Heart left ventricle (tissue), 16 donors: Measurements from ENCODE around the gene EPB41. TPM values are rescaled to one million over a fixed set of nuclear protein-coding genes. Genes with fewer than 3 reads are reported as not detected.
"Not testable (repeated sequence)": the region's sequence is repeated elsewhere in the genome, so short reads cannot be mapped to it uniquely, and the experiment has no call there.

Experiments used
- ATAC-seq, 4 donors: fragments of 200-7000 bp; cut with Tn5 transposase; one replicate each; pipeline ENCODE4 v1.9.1; 2020 to 2022; ENCODE audit warnings: moderate library complexity in 4 of 4, mild to moderate bottlenecking in 3 of 4, moderate number of reproducible peaks in 1 of 4
- DNase-seq, 5 donors: peaks; one replicate each; pipeline ENCODE4 v3.0.0-alpha.2; 2020
- H3K27ac ChIP-seq, 12 donors: fragments of 200-600 bp; sonication (generic) in 4 of 12; one replicate each; pipeline versions ENCODE4 v1.5.0 to v1.8.0; 2016 to 2022; ENCODE audit warnings: mild to moderate bottlenecking in 2 of 12
- H3K27me3 ChIP-seq, 9 donors: fragments of 200-600 bp; sonication (generic) in 2 of 9; one replicate each; pipeline versions ENCODE4 v1.5.1 to v1.8.0; 2016 to 2022; ENCODE audit warnings: mild to moderate bottlenecking in 3 of 9
- H3K36me3 ChIP-seq, 9 donors: fragments of 200-600 bp; sonication (generic) in 2 of 9; one replicate each; pipeline versions ENCODE4 v1.5.0 to v1.8.0; 2018 to 2022; ENCODE audit warnings: mild to moderate bottlenecking in 2 of 9
- H3K4me1 ChIP-seq, 12 donors: fragments of 200-600 bp; sonication (generic) in 4 of 12; one replicate each; pipeline versions ENCODE4 v1.5.0 to v1.8.0; 2016 to 2022; ENCODE audit warnings: mild to moderate bottlenecking in 3 of 12
- H3K4me3 ChIP-seq, 12 donors: fragments of 200-600 bp; sonication (generic) in 4 of 12; one replicate each; pipeline versions ENCODE4 v1.5.0 to v1.8.0; 2017 to 2022; ENCODE audit warnings: mild to moderate bottlenecking in 9 of 12, moderate library complexity in 4 of 12
- H3K9me3 ChIP-seq, 12 donors: fragments of 200-600 bp; sonication (generic) in 4 of 12; one replicate each; pipeline versions ENCODE4 v1.5.0 to v1.8.0; 2016 to 2022; ENCODE audit warnings: mild to moderate bottlenecking in 1 of 12
- POLR2A ChIP-seq, 2 donors: fragments of 450-650 bp; IDR thresholded peaks; one replicate each; pipeline ENCODE4 v1.6.1; 2017; ENCODE audit warnings: antibody characterized with exemption in 2 of 2, mild to moderate bottlenecking in 2 of 2, moderate library complexity in 2 of 2
- WGBS, 4 donors: extraction: QIAGEN DNeasy Blood & Tissue Kit in 2 of 4; methylation state at CpG; one replicate each; pipeline versions ENCODE4 v1.1.5 to v1.1.7; 2013 to 2018; 5-methylcytosine and 5-hydroxymethylcytosine counted together
- intact Hi-C, 10 donors: fragments of 100-400 bp; cut with DNase I; formaldehyde crosslinking; loops; one replicate each; pipeline versions ENCODE4 v1.11.1 to v1.14.2; 2022
- polyA plus RNA-seq, 2 donors: library from polyadenylated mRNA; stranded (reverse); fragments of 200-250 nt; gene quantifications; one replicate each; pipeline ENCODE4 v1.2.3, GENCODE V29; 2013
- total RNA-seq, 9 donors: library from RNA; depleted of rRNA in 2 of 9; stranded (reverse); fragments of >200 nt in 2 of 9; fragmentation: NEBNext Ultra II Directional in 3 of 9; extraction: Animal tissue kit (Norgen Biotek cat#: 25700) in 3 of 9; gene quantifications; one replicate each; pipeline versions ENCODE4 v1.1.0 to v1.2.4, GENCODE V29; 2016 to 2023
- TF ChIP-seq, protein P1 (sequence below), 12 donors: fragments of 200-600 bp; sonication (generic) in 4 of 12; IDR thresholded peaks; one replicate each; pipeline versions ENCODE4 v1.5.0 to v1.8.0; 2018 to 2022; ENCODE audit warnings: antibody characterized with exemption in 12 of 12, mild to moderate bottlenecking in 5 of 12
- donor health status: ischemic (EF 13 %, LVEDD 7.1; RV severe dilation, severe dysfunction).
- donor health status: healthy with polysubstance abuse.
- donor health status: DM: no; HTN: yes; CAD: no.
- donor health status: DM: no; HTN: no; CAD: no.
- donor health status: ischemic (EF 25% LVEDD 6.9; RV normal size, moderate dysfunction).
- donor health status: ischemic (EF 25% LVEDD 5.7; RV mildly dilated, moderate dysfunction).
- donor health status: healthy.
- donor health status: DM: yes; HTN: yes; CAD: no.
- donor health status: ischemic (EF 35%, LVEDD 5.7; RV mildly dilated, moderate dysfunction).
- donor health status: nonischemic (EF 11% LVEDD 7.7; RV severe dilation, severe dysfunction).
- donor health status: DM: yes; HTN: yes; CAD: no.
- donor health status: PGD.
- donor health status: ischemic (EF 29% LVEDD 5.4; RV normal size, mild dysfunction).
- donor health status: nonischemic (EF 23%, LVEDD 6.1; RV moderate dilation, normal function).

EPB41 gene
- total and polyA plus RNA-seq, 11 donors: 7.8 to 34.4 (median 20.1) TPM

DNA sequence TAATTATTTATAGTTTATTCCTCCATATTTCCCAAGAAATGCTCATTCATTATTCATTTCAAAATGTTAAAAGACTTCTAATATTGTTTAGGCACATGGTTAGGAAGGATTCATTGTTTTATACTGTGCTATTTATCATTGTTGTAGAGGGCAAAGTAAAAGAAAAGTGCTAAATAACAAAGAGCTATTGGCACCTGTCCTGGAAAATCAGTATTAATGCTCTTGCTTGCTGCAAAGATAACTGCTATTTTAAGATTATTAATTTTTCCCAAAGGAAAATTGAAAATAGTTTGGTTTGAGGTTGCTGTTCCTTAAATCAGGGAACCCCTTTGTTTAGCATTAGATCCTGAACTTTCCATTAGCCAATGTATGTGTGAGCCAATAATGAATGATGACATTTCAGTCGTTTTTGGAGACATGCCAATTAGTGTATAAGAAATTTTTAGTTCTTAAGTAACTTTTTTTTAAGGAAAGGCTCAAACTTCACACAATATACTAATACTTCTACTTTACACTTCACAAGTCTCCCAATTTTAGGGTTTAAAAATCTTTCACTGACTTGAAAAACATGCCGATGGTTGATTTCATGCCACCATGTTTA is 39.9 kb downstream of the EPB41 start:
- H3K27me3 ChIP-seq: no peaks in the 10 kb centered on the region
- intact Hi-C loops: no loop called here
- H3K36me3 ChIP-seq: no peaks in the 10 kb centered on the region
- DNase-seq (no peak), ATAC-seq (no peak)
- 50 to 60% (median 57%) methylated on average over 2 of the region's 2 CpGs for WGBS, 4 donors
- TF ChIP-seq, protein P1, sequence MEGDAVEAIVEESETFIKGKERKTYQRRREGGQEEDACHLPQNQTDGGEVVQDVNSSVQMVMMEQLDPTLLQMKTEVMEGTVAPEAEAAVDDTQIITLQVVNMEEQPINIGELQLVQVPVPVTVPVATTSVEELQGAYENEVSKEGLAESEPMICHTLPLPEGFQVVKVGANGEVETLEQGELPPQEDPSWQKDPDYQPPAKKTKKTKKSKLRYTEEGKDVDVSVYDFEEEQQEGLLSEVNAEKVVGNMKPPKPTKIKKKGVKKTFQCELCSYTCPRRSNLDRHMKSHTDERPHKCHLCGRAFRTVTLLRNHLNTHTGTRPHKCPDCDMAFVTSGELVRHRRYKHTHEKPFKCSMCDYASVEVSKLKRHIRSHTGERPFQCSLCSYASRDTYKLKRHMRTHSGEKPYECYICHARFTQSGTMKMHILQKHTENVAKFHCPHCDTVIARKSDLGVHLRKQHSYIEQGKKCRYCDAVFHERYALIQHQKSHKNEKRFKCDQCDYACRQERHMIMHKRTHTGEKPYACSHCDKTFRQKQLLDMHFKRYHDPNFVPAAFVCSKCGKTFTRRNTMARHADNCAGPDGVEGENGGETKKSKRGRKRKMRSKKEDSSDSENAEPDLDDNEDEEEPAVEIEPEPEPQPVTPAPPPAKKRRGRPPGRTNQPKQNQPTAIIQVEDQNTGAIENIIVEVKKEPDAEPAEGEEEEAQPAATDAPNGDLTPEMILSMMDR (IDR thresholded peaks at IDR 0.05): no peak
- TF ChIP-seq POLR2A (IDR thresholded peaks at IDR 0.05): no peak
- no peak overlapping the region for H3K27ac ChIP-seq
- no peak overlapping the region for H3K4me3 ChIP-seq
- peaks cover 0 to 20% (median 8%) of the 10 kb centered on the region in 12 donors for H3K4me1 ChIP-seq
- no peaks in the 10 kb centered on the region for H3K9me3 ChIP-seq

DNA sequence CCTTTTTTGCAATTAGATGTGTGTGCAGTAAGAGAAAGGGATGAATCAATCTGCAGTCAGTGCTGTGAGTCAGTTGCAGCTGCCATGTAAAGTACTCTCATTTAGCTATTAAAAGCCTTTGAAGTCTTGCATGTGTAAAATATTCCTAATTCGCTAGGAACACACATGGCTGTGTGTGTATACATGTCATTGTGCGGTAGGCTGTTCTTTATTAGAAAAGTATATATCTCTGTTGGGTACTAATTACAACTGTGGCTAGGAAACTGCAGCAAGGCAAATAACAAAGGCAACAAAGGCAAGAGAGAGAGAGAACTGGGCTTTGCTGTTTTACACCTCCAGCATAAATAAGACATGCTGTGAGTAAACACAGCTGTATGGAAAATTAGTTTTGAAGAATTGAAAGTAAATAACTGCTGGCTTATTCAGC is 41.7 kb downstream of the EPB41 start:
- H3K4me1 ChIP-seq: peaks cover 0 to 17% (median 8%) of the 10 kb centered on the region in 12 donors
- H3K27me3 ChIP-seq: no peaks in the 10 kb centered on the region
- intact Hi-C loops: no loop called here
- ATAC-seq (no peak), DNase-seq (no peak)
- 88 to 97% (median 95%) methylated on average over 2 of the region's 2 CpGs for WGBS, 4 donors
- no peaks in the 10 kb centered on the region for H3K9me3 ChIP-seq
- H3K36me3 ChIP-seq: no peaks in the 10 kb centered on the region
- H3K4me3 ChIP-seq: no peak overlapping the region
- H3K27ac ChIP-seq: no peak overlapping the region
- TF ChIP-seq, protein P1 (IDR thresholded peaks at IDR 0.05): no peak
- TF ChIP-seq POLR2A (IDR thresholded peaks at IDR 0.05): no peak

DNA sequence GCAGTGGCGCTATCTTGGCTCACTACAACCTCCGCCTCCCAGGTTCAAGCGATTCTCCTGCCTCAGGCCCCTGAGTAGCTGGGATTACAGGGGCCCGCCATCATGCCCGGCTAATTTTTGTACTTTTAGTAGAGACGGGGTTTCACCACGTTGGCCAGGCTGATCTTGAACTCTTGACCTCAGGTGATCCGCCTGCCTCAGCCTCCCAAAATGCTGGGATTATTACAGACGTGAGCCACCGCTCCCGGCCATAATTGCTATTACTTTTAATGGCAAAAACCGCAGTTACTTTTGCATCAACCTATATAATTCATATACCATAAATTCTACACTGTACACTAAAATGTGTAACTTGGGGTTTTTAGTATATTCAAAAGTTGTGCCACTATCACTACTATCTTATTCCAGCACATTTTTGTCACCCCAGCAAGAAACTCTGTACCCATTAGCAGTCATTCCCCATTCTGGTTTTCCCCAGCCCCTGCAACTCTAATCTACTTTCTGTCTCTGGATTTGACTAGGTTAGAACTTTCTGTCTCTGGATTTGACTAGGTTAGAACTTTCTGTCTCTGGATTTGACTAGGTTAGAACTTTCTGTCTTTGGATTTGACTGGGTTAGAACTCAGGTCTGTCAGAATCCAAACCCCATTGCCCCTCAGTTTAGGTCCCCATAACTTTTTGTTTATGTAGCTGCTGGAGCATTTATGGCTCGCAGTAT is 47.9 kb downstream of the EPB41 start:
- intact Hi-C loops: not testable (repeated sequence)

DNA sequence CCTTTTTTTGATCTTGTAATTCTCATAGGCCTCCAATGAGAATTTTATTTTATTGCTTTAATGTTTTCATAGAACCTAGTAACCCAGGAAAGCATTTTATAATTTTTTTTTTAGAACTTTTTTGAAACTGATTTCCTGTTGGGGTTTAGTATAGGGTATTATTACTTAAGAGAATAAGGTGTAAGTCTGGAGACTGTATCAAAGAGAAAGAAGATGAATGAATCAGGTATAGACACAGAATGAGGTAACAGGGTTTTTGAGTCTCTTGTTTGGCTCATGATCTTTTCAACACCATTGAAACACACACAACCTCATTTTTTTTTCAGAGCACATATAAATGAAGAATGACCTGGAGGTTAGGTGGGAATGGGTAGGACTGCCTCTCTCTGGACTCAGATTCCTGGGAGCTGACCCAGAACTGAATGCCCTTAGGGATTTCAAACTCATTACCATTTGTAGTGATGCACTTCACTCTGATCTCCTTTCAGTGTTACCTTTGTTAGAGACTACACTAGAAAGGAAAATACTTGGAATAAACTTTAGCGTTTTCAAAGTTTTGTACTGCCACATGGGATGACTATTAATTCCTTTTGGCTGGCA is 51.0 kb downstream of the EPB41 start:
- whole genome bisulfite sequencing, 4 donors: 72 to 82% (median 77%) methylated on average over 1 of the region's 1 CpG
- H3K27ac ChIP-seq: no peak overlapping the region
- H3K4me1 ChIP-seq: peaks cover 0 to 5% (median 0%) of the 10 kb centered on the region in 12 donors
- no peaks in the 10 kb centered on the region for H3K36me3 ChIP-seq
- TF ChIP-seq, protein P1 (IDR thresholded peaks at IDR 0.05): no peak
- TF ChIP-seq POLR2A (IDR thresholded peaks at IDR 0.05): no peak
- DNase-seq (no peak), ATAC-seq (no peak)
- H3K9me3 ChIP-seq: no peaks in the 10 kb centered on the region
- H3K4me3 ChIP-seq: no peak overlapping the region
- no peaks in the 10 kb centered on the region for H3K27me3 ChIP-seq
- intact Hi-C loops: no loop called here

More for the DNA sequence above, 47.9 kb downstream of the EPB41 start:
- H3K27ac ChIP-seq, ATAC-seq, H3K9me3 ChIP-seq, H3K4me3 ChIP-seq, H3K36me3 ChIP-seq, DNase-seq, H3K27me3 ChIP-seq, H3K4me1 ChIP-seq: not testable (repeated sequence)
- 88 to 93% (median 91%) methylated on average over 13 of the region's 13 CpGs for WGBS, 4 donors
